ENCODE data around the gene RTN1.

GRCh38 chr14:59803052-59803540 is 67.5 kb downstream of the RTN1 start:
- TF ChIP-seq POLR2AphosphoS5 (IDR thresholded peaks at IDR 0.05; ENCODE audit: low read depth) (no peak), CTCF (conservative IDR thresholded peaks at IDR 0.05; ENCODE audit: low read depth in 2 of 2) (no peak), CREB1 (CRISPR knock-in tag; IDR thresholded peaks at IDR 0.05; ENCODE audit: low read depth) (no peak), REST (IDR thresholded peaks at IDR 0.05; ENCODE audit: unreplicated experiment) (no peak), EZH2 (IDR thresholded peaks at IDR 0.05; ENCODE audit: low read depth, unreplicated experiment) (no peak), ZNF114 (CRISPR knock-in tag; IDR thresholded peaks at IDR 0.05) (no peak), EZH2phosphoT487 (IDR thresholded peaks at IDR 0.05; ENCODE audit: unreplicated experiment) (no peak), STAT1 (IDR thresholded peaks at IDR 0.05; ENCODE audit: unreplicated experiment) (no peak)
